Measurements from ENCODE around the gene ARSD. TPM values are rescaled to one million over a fixed set of nuclear protein-coding genes. Genes with fewer than 3 reads are reported as not detected.

Gene ARSD
- total RNA-seq, 2 experiments from 2014 or later = 0.44 to 1.2 TPM

GRCh38 chrX:2875136-2875481 is 54.0 kb downstream of the ARSD start:
- Mint-ChIP-seq H3K4me1 (ENCODE audit: low read depth) (no peaks in the 10 kb centered on the region), H3K4me3 (no peak overlapping the region), H3K27me3 (peaks cover 4% of the 10 kb centered on the region), H3K27ac (no peak overlapping the region), H3K9me3 (peaks cover 2% of the 10 kb centered on the region), H3K36me3 (ENCODE audit: low read depth) (no peaks in the 10 kb centered on the region)
- ATAC-seq (ENCODE audit: poor library complexity) (no peak), DNase-seq (no peak)
- H3K4me1 ChIP-seq (ENCODE audit: insufficient read depth, low read length) = no peaks in the 10 kb centered on the region
- H3K4me3 ChIP-seq (ENCODE audit: low read length) = no peak overlapping the region
- no peak for TF ChIP-seq CTCF (IDR thresholded peaks at IDR 0.05)
- intact Hi-C loops (cut with DNase I, micrococcal nuclease) = no loop called here
- H3K36me3 ChIP-seq (ENCODE audit: insufficient read depth, low read length) = no peaks in the 10 kb centered on the region
- H3K27ac ChIP-seq (ENCODE audit: low read depth in 1 of 2, low read length in 2 of 2) = no peak overlapping the region
- H3K9me3 ChIP-seq (ENCODE audit: control insufficient read depth in 1 of 2, insufficient read depth in 1 of 2, low read length in 2 of 2) = no peaks in the 10 kb centered on the region
- CTCF ChIA-PET = no interaction called here
- H3K27me3 ChIP-seq (ENCODE audit: control insufficient read depth in 1 of 2, insufficient read depth in 2 of 2, low read length in 2 of 2) = no peaks in the 10 kb centered on the region
- POLR2A ChIA-PET = interaction anchor here (0.8 kb wide), 1 partner anchor 159 kb away, joined by 3 read pairs; no protein-coding TSS in a partner anchor

- no peak overlapping the region for H3K27ac Mint-ChIP-seq
- DNase-seq = no peak
- H3K4me3 Mint-ChIP-seq = no peak overlapping the region
- no peaks in the 10 kb centered on the region for H3K4me1 ChIP-seq (ENCODE audit: insufficient read depth, low read length)
- peaks cover 4% of the 10 kb centered on the region for H3K27me3 Mint-ChIP-seq
- intact Hi-C loops (cut with DNase I, micrococcal nuclease) = no loop called here
- no peaks in the 10 kb centered on the region for H3K9me3 ChIP-seq (ENCODE audit: control insufficient read depth in 1 of 2, insufficient read depth in 1 of 2, low read length in 2 of 2)
- ATAC-seq (ENCODE audit: poor library complexity) = no peak
- ChIA-PET CTCF (no interaction called here), POLR2A (no interaction called here)
- no peaks in the 10 kb centered on the region for H3K4me1 Mint-ChIP-seq (ENCODE audit: low read depth)
- H3K4me3 ChIP-seq (ENCODE audit: low read length) = no peak overlapping the region
- no peaks in the 10 kb centered on the region for H3K36me3 Mint-ChIP-seq (ENCODE audit: low read depth)
- H3K36me3 ChIP-seq (ENCODE audit: insufficient read depth, low read length) = no peaks in the 10 kb centered on the region
- no peak overlapping the region for H3K27ac ChIP-seq (ENCODE audit: low read depth in 1 of 2, low read length in 2 of 2)
- peaks cover 2% of the 10 kb centered on the region for H3K9me3 Mint-ChIP-seq
- no peak for TF ChIP-seq CTCF (IDR thresholded peaks at IDR 0.05)
- H3K27me3 ChIP-seq (ENCODE audit: control insufficient read depth in 1 of 2, insufficient read depth in 2 of 2, low read length in 2 of 2) = no peaks in the 10 kb centered on the region
Observed at GRCh38 chrX:2874222-2875135, 54.7 kb downstream of the ARSD start.

- Mint-ChIP-seq H3K36me3 (ENCODE audit: low read depth) (no peaks in the 10 kb centered on the region), H3K9me3 (peaks cover 2% of the 10 kb centered on the region), H3K4me3 (no peak overlapping the region), H3K4me1 (ENCODE audit: low read depth) (no peaks in the 10 kb centered on the region), H3K27me3 (peaks cover 4% of the 10 kb centered on the region), H3K27ac (no peak overlapping the region)
- Histone ChIP-seq H3K27ac (ENCODE audit: low read depth in 1 of 2, low read length in 2 of 2) (no peak overlapping the region), H3K27me3 (ENCODE audit: control insufficient read depth in 1 of 2, insufficient read depth in 2 of 2, low read length in 2 of 2) (no peaks in the 10 kb centered on the region), H3K36me3 (ENCODE audit: insufficient read depth, low read length) (no peaks in the 10 kb centered on the region), H3K4me3 (ENCODE audit: low read length) (no peak overlapping the region), H3K9me3 (ENCODE audit: control insufficient read depth in 1 of 2, insufficient read depth in 1 of 2, low read length in 2 of 2) (no peaks in the 10 kb centered on the region), H3K4me1 (ENCODE audit: insufficient read depth, low read length) (no peaks in the 10 kb centered on the region)
- intact Hi-C loops (cut with DNase I, micrococcal nuclease) = no loop called here
- DNase-seq (no peak), ATAC-seq (ENCODE audit: poor library complexity) (no peak)
- ChIA-PET POLR2A (no interaction called here), CTCF (no interaction called here)
- TF ChIP-seq CTCF (IDR thresholded peaks at IDR 0.05) = no peak
Observed at GRCh38 chrX:2872671-2873277, 56.4 kb downstream of the ARSD start.

All from CD4-positive, alpha-beta T cell (primary cell).